Measurements from ENCODE around the gene STK31.
"Not testable (repeated sequence)": the region's sequence is repeated elsewhere in the genome, so short reads cannot be mapped to it uniquely, and the experiment has no call there.

The STK31 gene

GRCh38 chr7:23804707-23805106 lies 94.7 kb downstream of the STK31 start:
- no peak for DNase-seq

- DNase-seq: no peak
Observed at GRCh38 chr7:23808421-23808820, 98.4 kb downstream of the STK31 start.

DNA sequence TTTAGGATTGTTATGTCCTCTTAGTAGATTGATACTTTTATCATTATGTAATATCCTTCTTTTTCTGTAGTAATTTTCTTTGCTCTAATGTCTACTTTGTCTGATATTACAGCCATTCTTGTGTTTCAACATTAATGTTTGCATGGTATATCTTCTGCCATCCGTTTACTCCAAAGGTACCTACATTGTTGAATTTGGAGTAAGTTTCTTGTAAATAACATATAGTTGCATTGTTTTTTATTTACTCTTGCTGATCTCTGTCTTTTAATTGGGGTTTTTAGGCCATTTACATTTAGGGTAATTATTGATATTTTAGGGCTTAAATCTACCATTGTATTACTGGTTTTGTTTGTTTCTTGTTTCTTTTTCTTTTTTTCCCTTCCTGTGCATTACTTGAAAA lies 100.1 kb downstream of the STK31 start:
- no peak for DNase-seq

DNA sequence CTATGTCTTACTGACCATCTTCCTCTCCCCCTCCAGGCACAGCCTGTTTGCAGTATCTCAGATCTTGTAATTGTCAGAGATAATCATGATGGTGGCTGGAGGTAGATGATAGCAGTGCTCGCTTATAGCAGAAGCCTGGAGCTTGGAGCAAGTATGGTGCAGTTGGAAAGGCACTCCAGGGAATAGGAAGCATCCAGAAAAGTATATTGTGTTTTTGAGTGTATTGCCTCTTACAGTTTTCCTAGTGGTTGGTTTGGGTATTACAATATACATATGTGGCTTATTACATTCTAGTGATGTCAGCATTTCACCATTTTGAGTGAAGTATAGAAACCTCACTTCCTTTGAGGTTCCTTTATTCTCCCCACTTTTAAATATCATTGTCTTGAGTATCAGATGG lies 101.5 kb downstream of the STK31 start:
- no peak for DNase-seq

DNA sequence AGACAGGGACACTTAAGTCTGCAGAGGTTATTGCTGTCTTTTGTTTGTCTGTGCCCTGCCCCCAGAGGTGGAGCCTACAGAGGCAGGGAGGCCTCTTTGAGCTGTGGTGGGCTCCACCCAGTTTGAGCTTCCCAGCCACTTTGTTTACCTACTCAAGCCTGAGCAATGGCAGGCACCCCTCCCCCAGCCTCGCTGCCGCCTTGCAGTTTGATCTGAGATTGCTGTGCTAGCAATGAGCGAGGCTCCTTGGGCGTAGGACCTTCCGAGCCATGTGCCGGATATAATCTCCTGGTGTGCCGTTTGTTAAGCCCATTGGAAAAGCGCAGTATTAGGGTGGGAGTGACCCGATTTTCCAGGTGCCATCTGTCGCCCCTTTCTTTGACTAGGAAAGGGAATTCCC lies 118.1 kb downstream of the STK31 start:
- DNase-seq: not testable (repeated sequence)

GRCh38 chr7:23832733-23833132 lies 122.7 kb downstream of the STK31 start:
- not testable (repeated sequence) for DNase-seq

GRCh38 chr7:23833405-23833804 lies 123.4 kb downstream of the STK31 start:
- DNase-seq: no peak

DNA sequence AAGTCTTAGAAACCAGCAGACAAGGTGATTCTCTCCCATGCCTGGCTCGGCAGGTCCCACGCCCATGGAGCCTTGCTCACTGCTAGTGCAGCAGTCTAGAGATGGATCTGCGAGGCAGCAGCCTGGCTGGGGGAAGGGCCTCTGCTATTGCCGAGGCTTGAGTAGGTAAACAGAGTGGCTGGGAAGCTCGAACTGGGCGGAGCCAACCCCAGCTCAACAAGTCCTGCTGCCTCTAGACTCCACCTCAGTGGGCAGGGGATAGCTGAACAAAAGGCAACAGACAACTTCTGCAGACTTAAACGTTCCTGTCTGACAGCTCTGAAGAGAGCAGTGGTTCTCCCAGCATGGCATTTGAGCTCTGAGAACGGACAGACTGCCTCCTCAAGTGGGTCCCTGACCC lies 134.8 kb downstream of the STK31 start:
- not testable (repeated sequence) for DNase-seq

GRCh38 chr7:23852135-23852534 lies 142.1 kb downstream of the STK31 start:
- no peak for DNase-seq

DNA sequence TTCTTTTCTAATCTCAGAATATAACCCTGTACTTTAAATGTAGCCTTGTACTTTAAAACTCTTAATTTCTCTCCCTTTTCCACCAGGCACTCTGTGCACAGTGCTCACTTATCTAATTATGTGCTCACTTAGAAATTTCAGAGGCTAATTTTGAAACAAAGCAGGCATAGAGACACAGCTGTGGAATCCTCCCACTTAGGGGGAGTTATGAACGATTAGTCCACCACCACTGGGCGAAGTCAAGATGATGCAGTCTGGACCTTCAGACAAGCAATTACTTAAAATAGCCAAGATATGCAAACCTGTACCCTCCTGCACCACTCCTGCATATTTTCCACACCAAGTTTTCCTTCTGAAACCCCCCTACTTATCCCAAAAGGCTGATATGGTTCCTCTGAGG lies 143.0 kb downstream of the STK31 start:
- no peak for DNase-seq

DNA sequence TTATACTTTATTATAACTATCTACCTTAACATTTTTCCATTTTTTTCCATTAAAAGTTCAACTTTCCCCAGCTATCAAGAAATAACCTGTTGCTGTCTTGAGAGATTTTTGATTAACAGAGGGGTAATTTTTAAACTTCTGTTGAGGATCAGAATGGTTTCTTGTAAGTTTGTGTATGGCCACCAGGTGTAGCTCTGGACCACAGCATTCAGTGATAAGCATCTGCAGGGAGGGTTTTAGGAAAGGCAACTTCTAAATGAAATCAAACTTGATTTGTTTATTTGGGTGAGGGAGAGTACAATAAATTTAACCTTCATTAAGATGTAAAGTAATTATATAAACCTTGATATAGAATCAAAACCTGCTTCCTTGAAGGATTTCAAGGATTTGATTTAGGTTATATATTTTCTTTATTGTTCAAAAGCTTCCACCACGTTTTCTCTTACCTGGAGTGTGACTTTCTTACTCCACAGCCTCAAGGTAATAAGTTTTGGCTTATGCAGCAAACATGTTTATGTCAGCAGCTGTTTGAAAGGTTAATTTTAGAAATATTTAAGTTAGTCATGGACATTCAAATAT lies 153.3 kb downstream of the STK31 start:
- no peak for DNase-seq

GRCh38 chr7:23864973-23865372 lies 155.0 kb downstream of the STK31 start:
- DNase-seq: no peak

- no peak for DNase-seq
Observed at GRCh38 chr7:23873306-23873705, 163.3 kb downstream of the STK31 start.

GRCh38 chr7:23876526-23876925 lies 166.5 kb downstream of the STK31 start:
- not testable (repeated sequence) for DNase-seq
